ENCODE results near the gene CRACDL. TPM values are rescaled to one million over a fixed set of nuclear protein-coding genes. Genes with fewer than 3 reads are reported as not detected.
A peak's percentile ranks its signal among the peaks of the same experiment; 100 is the strongest.

CRACDL gene
- total RNA-seq, 2 experiments from 2014 or later = 0.18 to 0.97 TPM

GRCh38 chr2:98833172-98833916 lies 102.7 kb downstream of the CRACDL start:
- H3K9me3 Mint-ChIP-seq (ENCODE audit: insufficient read depth) = no peaks in the 10 kb centered on the region
- no peak overlapping the region for H3K4me3 Mint-ChIP-seq
- DNase-seq (no peak), ATAC-seq (no peak)
- H3K4me1 Mint-ChIP-seq (ENCODE audit: low read depth) = peaks cover 73% of the 10 kb centered on the region
- H3K27ac Mint-ChIP-seq = peak overlapping the region; percentile 63
- H3K36me3 Mint-ChIP-seq (ENCODE audit: low read depth) = no peaks in the 10 kb centered on the region
- POLR2A ChIA-PET = no interaction called here
- H3K27me3 Mint-ChIP-seq (ENCODE audit: low read depth) = no peaks in the 10 kb centered on the region
- CTCF ChIA-PET = interaction anchor here (1.0 to 7.2 kb wide), 3 partner anchors 9 to 184 kb away, joined by 3 to 49 read pairs (median 5); no protein-coding TSS in a partner anchor

GRCh38 chr2:98832172-98832571 lies 103.9 kb downstream of the CRACDL start:
- H3K4me1 Mint-ChIP-seq (ENCODE audit: low read depth) = peaks cover 80% of the 10 kb centered on the region
- H3K36me3 Mint-ChIP-seq (ENCODE audit: low read depth) = no peaks in the 10 kb centered on the region
- CTCF ChIA-PET = interaction anchor here (2.1 to 7.2 kb wide), 3 partner anchors 10 to 198 kb away, joined by 8 to 49 read pairs (median 9); no protein-coding TSS in a partner anchor
- H3K27me3 Mint-ChIP-seq (ENCODE audit: low read depth) = no peaks in the 10 kb centered on the region
- H3K4me3 Mint-ChIP-seq = no peak overlapping the region
- ATAC-seq (no peak), DNase-seq (no peak)
- H3K9me3 Mint-ChIP-seq (ENCODE audit: insufficient read depth) = no peaks in the 10 kb centered on the region
- POLR2A ChIA-PET = no interaction called here
- H3K27ac Mint-ChIP-seq = no peak overlapping the region

GRCh38 chr2:98830571-98831145 lies 105.4 kb downstream of the CRACDL start:
- Mint-ChIP-seq H3K27me3 (ENCODE audit: low read depth) (no peaks in the 10 kb centered on the region), H3K9me3 (ENCODE audit: insufficient read depth) (no peaks in the 10 kb centered on the region), H3K36me3 (ENCODE audit: low read depth) (no peaks in the 10 kb centered on the region), H3K4me3 (no peak overlapping the region), H3K27ac (no peak overlapping the region), H3K4me1 (ENCODE audit: low read depth) (peaks cover 67% of the 10 kb centered on the region)
- ChIA-PET POLR2A (interaction anchor here (0.6 to 1.6 kb wide), 4 partner anchors 63 to 185 kb away, joined by 3 to 5 read pairs (median 4); partner anchors contain the start of gene MGAT4A), CTCF (interaction anchor here (1.2 to 7.2 kb wide), 5 partner anchors 9 to 197 kb away, joined by 3 to 49 read pairs (median 8); no protein-coding TSS in a partner anchor)
- no peak for DNase-seq
- no peak for ATAC-seq

GRCh38 chr2:98829581-98830270 lies 106.3 kb downstream of the CRACDL start:
- ChIA-PET CTCF (interaction anchor here (0.8 to 7.2 kb wide), 10 partner anchors 8 to 197 kb away, joined by 3 to 49 read pairs (median 4); no protein-coding TSS in a partner anchor), POLR2A (interaction anchor here (0.6 to 1.6 kb wide), 5 partner anchors 58 to 184 kb away, joined by 3 to 9 read pairs (median 5); partner anchors contain the start of gene MGAT4A)
- DNase-seq (no peak), ATAC-seq (no peak)
- Mint-ChIP-seq H3K4me3 (no peak overlapping the region), H3K27ac (peak overlapping the region; percentile 77), H3K9me3 (ENCODE audit: insufficient read depth) (no peaks in the 10 kb centered on the region), H3K4me1 (ENCODE audit: low read depth) (peaks cover 62% of the 10 kb centered on the region), H3K27me3 (ENCODE audit: low read depth) (no peaks in the 10 kb centered on the region), H3K36me3 (ENCODE audit: low read depth) (no peaks in the 10 kb centered on the region)

- ChIA-PET POLR2A (interaction anchor here (0.7 to 1.6 kb wide), 3 partner anchors 57 to 98 kb away, joined by 3 to 9 read pairs (median 5); partner anchors contain the start of gene MGAT4A), CTCF (interaction anchor here (0.8 to 7.2 kb wide), 8 partner anchors 8 to 196 kb away, joined by 3 to 49 read pairs (median 3); no protein-coding TSS in a partner anchor)
- Mint-ChIP-seq H3K27me3 (ENCODE audit: low read depth) (no peaks in the 10 kb centered on the region), H3K4me3 (peak overlapping the region; percentile 29), H3K9me3 (ENCODE audit: insufficient read depth) (no peaks in the 10 kb centered on the region), H3K36me3 (ENCODE audit: low read depth) (no peaks in the 10 kb centered on the region), H3K4me1 (ENCODE audit: low read depth) (peaks cover 64% of the 10 kb centered on the region), H3K27ac (peak overlapping the region; percentile 77)
- no peak for DNase-seq
- ATAC-seq = peak; percentile 59
Measured at GRCh38 chr2:98828793-98829371, 107.1 kb downstream of the CRACDL start.

- ChIA-PET CTCF (interaction anchor here (1.2 to 7.2 kb wide), 5 partner anchors 9 to 179 kb away, joined by 3 to 49 read pairs (median 6); no protein-coding TSS in a partner anchor), POLR2A (interaction anchor here (1.4 kb wide), 1 partner anchor 57 kb away, joined by 9 read pairs; no protein-coding TSS in a partner anchor)
- H3K9me3 Mint-ChIP-seq (ENCODE audit: insufficient read depth) = no peaks in the 10 kb centered on the region
- no peaks in the 10 kb centered on the region for H3K36me3 Mint-ChIP-seq (ENCODE audit: low read depth)
- peak overlapping the region; percentile 30 for H3K4me3 Mint-ChIP-seq
- peaks cover 64% of the 10 kb centered on the region for H3K4me1 Mint-ChIP-seq (ENCODE audit: low read depth)
- no peak for ATAC-seq
- peaks cover 1% of the 10 kb centered on the region for H3K27me3 Mint-ChIP-seq (ENCODE audit: low read depth)
- H3K27ac Mint-ChIP-seq = no peak overlapping the region
- DNase-seq = no peak
Measured at GRCh38 chr2:98828369-98828744, 107.7 kb downstream of the CRACDL start.

GRCh38 chr2:98827625-98828368 lies 108.2 kb downstream of the CRACDL start:
- Mint-ChIP-seq H3K36me3 (ENCODE audit: low read depth) (no peaks in the 10 kb centered on the region), H3K9me3 (ENCODE audit: insufficient read depth) (no peaks in the 10 kb centered on the region), H3K4me3 (no peak overlapping the region), H3K27ac (no peak overlapping the region), H3K27me3 (ENCODE audit: low read depth) (peaks cover 2% of the 10 kb centered on the region), H3K4me1 (ENCODE audit: low read depth) (peaks cover 59% of the 10 kb centered on the region)
- no peak for ATAC-seq
- no peak for DNase-seq
- POLR2A ChIA-PET = no interaction called here
- CTCF ChIA-PET = interaction anchor here (1.2 to 2.6 kb wide), 3 partner anchors 10 to 178 kb away, joined by 3 to 8 read pairs (median 8); no protein-coding TSS in a partner anchor

GRCh38 chr2:98826856-98827255 lies 109.2 kb downstream of the CRACDL start:
- Mint-ChIP-seq H3K36me3 (ENCODE audit: low read depth) (no peaks in the 10 kb centered on the region), H3K4me1 (ENCODE audit: low read depth) (peaks cover 51% of the 10 kb centered on the region), H3K27ac (no peak overlapping the region), H3K9me3 (ENCODE audit: insufficient read depth) (no peaks in the 10 kb centered on the region), H3K4me3 (no peak overlapping the region), H3K27me3 (ENCODE audit: low read depth) (peaks cover 2% of the 10 kb centered on the region)
- POLR2A ChIA-PET = no interaction called here
- ATAC-seq (no peak), DNase-seq (no peak)
- CTCF ChIA-PET = interaction anchor here (1.5 to 2.6 kb wide), 2 partner anchors 11 to 177 kb away, joined by 4 to 8 read pairs; no protein-coding TSS in a partner anchor

- no peak overlapping the region for H3K4me3 Mint-ChIP-seq
- peaks cover 47% of the 10 kb centered on the region for H3K4me1 Mint-ChIP-seq (ENCODE audit: low read depth)
- ChIA-PET CTCF (interaction anchor here (1.5 to 2.6 kb wide), 2 partner anchors 12 to 176 kb away, joined by 4 to 8 read pairs; no protein-coding TSS in a partner anchor), POLR2A (no interaction called here)
- no peak for DNase-seq
- H3K27ac Mint-ChIP-seq = no peak overlapping the region
- H3K27me3 Mint-ChIP-seq (ENCODE audit: low read depth) = peaks cover 2% of the 10 kb centered on the region
- no peaks in the 10 kb centered on the region for H3K36me3 Mint-ChIP-seq (ENCODE audit: low read depth)
- no peaks in the 10 kb centered on the region for H3K9me3 Mint-ChIP-seq (ENCODE audit: insufficient read depth)
- ATAC-seq = no peak
Measured at GRCh38 chr2:98825858-98826257, 110.2 kb downstream of the CRACDL start.

- Mint-ChIP-seq H3K9me3 (ENCODE audit: insufficient read depth) (no peaks in the 10 kb centered on the region), H3K36me3 (ENCODE audit: low read depth) (no peaks in the 10 kb centered on the region), H3K27ac (no peak overlapping the region), H3K27me3 (ENCODE audit: low read depth) (peaks cover 2% of the 10 kb centered on the region), H3K4me1 (ENCODE audit: low read depth) (peaks cover 43% of the 10 kb centered on the region), H3K4me3 (no peak overlapping the region)
- ATAC-seq = no peak
- no peak for DNase-seq
- ChIA-PET CTCF (interaction anchor here (1.5 to 2.6 kb wide), 2 partner anchors 13 to 176 kb away, joined by 4 to 8 read pairs; no protein-coding TSS in a partner anchor), POLR2A (no interaction called here)
Measured at GRCh38 chr2:98825404-98825803, 110.6 kb downstream of the CRACDL start.
